DND-41 (cell line): ENCODE data around the gene XYLT1.

Source experiments
- ATAC-seq: fragments of 200-7000 bp; cut with Tn5 transposase; 3 replicates; pipeline ENCODE4 v1.9.1; 2021; ENCODE audit warnings: low read depth; ENCODE audit not compliant: insufficient read depth
- DNase-seq: peaks from one replicate; pipeline ENCODE4 v3.0.0-alpha.2; 2020
- H2AFZ ChIP-seq: 2 replicates; pipeline ENCODE4 v1.6.0; 2012; ENCODE audit warnings: low read depth, low read length
- H3K27ac ChIP-seq: 2 replicates; pipeline ENCODE4 v1.5.1; 2012; ENCODE audit warnings: low read length, inconsistent platforms
- H3K27me3 ChIP-seq: fragments of 200-600 bp; sonication (generic); 2 replicates; pipeline ENCODE4 v1.6.0; 2012; ENCODE audit warnings: low read length, mild to moderate bottlenecking, inconsistent platforms; ENCODE audit not compliant: insufficient read depth, poor library complexity
- H3K36me3 ChIP-seq: 2 replicates; pipeline ENCODE4 v1.5.1; 2012; ENCODE audit warnings: low read length, inconsistent platforms; ENCODE audit not compliant: insufficient read depth
- H3K4me1 ChIP-seq: 2 replicates; pipeline ENCODE4 v1.5.1; 2012; ENCODE audit warnings: mild to moderate bottlenecking, low read length; ENCODE audit not compliant: insufficient read depth
- H3K4me2 ChIP-seq: 2 replicates; pipeline ENCODE4 v1.6.0; 2012; ENCODE audit warnings: mild to moderate bottlenecking, moderate library complexity, low read length, inconsistent platforms; ENCODE audit not compliant: insufficient read depth
- H3K4me3 ChIP-seq, 2 experiments: fragments of 200-600 bp in 1 of 2; shearing (Covaris generic) in 1 of 2; 2 replicates each; pipeline ENCODE4 v1.5.1; 2012 to 2016; ENCODE audit warnings: inconsistent platforms in 2 of 2, low read length in 2 of 2, mild to moderate bottlenecking in 2 of 2, low read depth in 1 of 2, moderate library complexity in 1 of 2
- H3K79me2 ChIP-seq: 2 replicates; pipeline ENCODE4 v1.6.0; 2012; ENCODE audit warnings: low read length, inconsistent platforms; ENCODE audit not compliant: insufficient read depth
- H3K9ac ChIP-seq: 2 replicates; pipeline ENCODE4 v1.6.0; 2012; ENCODE audit warnings: low read depth, mild to moderate bottlenecking, inconsistent platforms, low read length, moderate library complexity
- H3K9me3 ChIP-seq: 2 replicates; pipeline ENCODE4 v1.5.1; 2012; ENCODE audit warnings: low read length, moderate library complexity, mild to moderate bottlenecking, inconsistent platforms; ENCODE audit not compliant: insufficient read depth, severe bottlenecking
- H4K20me1 ChIP-seq: 2 replicates; pipeline ENCODE4 v1.6.0; 2012; ENCODE audit warnings: low read length; ENCODE audit not compliant: insufficient read depth
- EZH2 ChIP-seq: IDR thresholded peaks from 3 replicates; pipeline ENCODE4 v1.6.1; 2012; ENCODE audit warnings: borderline replicate concordance, low read depth, mild to moderate bottlenecking, moderate library complexity, low read length, inconsistent platforms; ENCODE audit not compliant: severe bottlenecking
- TF ChIP-seq, protein P1 (sequence below): IDR thresholded peaks from 2 replicates; pipeline ENCODE4 v1.5.1; 2012; ENCODE audit warnings: borderline replicate concordance, low read length, moderate library complexity, mild to moderate bottlenecking; ENCODE audit not compliant: poor library complexity, severe bottlenecking; ENCODE audit errors: extremely low read depth

XYLT1 gene

DNA sequence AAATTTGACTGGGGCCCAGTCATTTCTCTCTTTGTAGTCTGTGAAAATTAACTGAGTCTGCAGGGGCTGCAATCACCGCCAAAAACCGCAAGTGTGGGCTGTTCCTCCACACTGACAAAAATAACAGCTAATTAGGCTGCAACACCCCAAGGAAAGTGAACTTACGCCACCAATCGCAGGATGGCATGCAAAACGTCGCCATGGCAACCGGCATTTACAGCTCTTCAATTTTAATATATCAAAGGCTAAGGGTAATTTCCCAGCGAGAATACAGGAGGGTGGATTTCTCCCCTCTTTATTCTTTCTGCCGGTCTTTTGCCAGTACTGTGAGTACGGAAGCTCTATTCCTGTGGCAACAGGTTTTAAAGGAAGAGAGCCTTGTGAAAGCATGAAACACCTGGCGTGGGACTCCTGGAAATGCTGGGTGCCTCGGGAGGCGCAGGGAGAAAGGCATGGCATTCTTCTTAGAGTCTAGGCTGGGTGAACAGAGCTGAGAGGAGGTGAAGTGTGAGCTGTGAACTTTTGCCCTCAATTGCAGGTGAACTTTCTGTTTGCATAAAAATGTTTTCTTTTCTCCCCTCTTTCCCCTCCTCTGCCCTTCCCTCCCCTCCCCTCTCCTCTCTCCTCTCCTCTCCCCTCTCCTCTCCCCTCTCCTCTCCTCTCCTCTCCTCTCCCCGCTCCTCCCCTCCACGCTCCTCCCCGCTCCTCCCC lies 399.7 kb downstream of the XYLT1 start:
- H3K27ac ChIP-seq = no peak overlapping the region
- no peak overlapping the region for H2AFZ ChIP-seq
- DNase-seq = peak; percentile 7

DNA sequence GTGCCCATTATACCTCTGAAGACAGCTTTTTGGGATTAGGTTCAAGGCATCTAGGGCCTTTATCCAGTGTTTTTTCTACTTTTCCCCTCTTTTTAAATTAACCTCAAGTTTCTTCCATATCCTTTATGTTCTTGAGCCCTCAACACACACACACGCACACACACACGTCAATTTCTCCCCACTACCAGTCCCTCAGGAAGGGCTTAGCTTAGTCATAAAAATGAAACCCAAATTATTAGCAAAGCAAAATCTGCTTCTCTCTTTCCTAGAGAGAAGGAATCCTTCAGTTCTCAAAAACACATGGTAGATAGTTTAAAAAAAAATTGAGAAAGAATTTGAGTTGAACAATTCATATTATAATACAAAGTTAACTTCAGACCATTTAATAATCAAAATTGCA lies 401.1 kb downstream of the XYLT1 start:
- Histone ChIP-seq H3K27ac (no peak overlapping the region), H3K79me2 (no peaks in the 10 kb centered on the region), H3K4me2 (no peak overlapping the region), H2AFZ (no peak overlapping the region), H4K20me1 (no peaks in the 10 kb centered on the region), H3K4me1 (no peaks in the 10 kb centered on the region), H3K9me3 (no peaks in the 10 kb centered on the region), H3K27me3 (no peaks in the 10 kb centered on the region), H3K9ac (no peak overlapping the region), H3K36me3 (no peaks in the 10 kb centered on the region), H3K4me3 (no peak overlapping the region)
- TF ChIP-seq, protein P1, sequence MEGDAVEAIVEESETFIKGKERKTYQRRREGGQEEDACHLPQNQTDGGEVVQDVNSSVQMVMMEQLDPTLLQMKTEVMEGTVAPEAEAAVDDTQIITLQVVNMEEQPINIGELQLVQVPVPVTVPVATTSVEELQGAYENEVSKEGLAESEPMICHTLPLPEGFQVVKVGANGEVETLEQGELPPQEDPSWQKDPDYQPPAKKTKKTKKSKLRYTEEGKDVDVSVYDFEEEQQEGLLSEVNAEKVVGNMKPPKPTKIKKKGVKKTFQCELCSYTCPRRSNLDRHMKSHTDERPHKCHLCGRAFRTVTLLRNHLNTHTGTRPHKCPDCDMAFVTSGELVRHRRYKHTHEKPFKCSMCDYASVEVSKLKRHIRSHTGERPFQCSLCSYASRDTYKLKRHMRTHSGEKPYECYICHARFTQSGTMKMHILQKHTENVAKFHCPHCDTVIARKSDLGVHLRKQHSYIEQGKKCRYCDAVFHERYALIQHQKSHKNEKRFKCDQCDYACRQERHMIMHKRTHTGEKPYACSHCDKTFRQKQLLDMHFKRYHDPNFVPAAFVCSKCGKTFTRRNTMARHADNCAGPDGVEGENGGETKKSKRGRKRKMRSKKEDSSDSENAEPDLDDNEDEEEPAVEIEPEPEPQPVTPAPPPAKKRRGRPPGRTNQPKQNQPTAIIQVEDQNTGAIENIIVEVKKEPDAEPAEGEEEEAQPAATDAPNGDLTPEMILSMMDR = no peak
- TF ChIP-seq EZH2 = no peak
- no peak for DNase-seq
- ATAC-seq = no peak

More for the DNA sequence above, 399.7 kb downstream of the XYLT1 start:
- H3K9ac ChIP-seq = no peak overlapping the region
- no peaks in the 10 kb centered on the region for H3K27me3 ChIP-seq
- H3K4me3 ChIP-seq = no peak overlapping the region
- no peaks in the 10 kb centered on the region for H4K20me1 ChIP-seq
- ATAC-seq = no peak
- H3K36me3 ChIP-seq = no peaks in the 10 kb centered on the region
- no peaks in the 10 kb centered on the region for H3K9me3 ChIP-seq
- H3K79me2 ChIP-seq = no peaks in the 10 kb centered on the region
- TF ChIP-seq EZH2 = no peak
- TF ChIP-seq, protein P1 = no peak
- no peaks in the 10 kb centered on the region for H3K4me1 ChIP-seq
- no peak overlapping the region for H3K4me2 ChIP-seq

DNA sequence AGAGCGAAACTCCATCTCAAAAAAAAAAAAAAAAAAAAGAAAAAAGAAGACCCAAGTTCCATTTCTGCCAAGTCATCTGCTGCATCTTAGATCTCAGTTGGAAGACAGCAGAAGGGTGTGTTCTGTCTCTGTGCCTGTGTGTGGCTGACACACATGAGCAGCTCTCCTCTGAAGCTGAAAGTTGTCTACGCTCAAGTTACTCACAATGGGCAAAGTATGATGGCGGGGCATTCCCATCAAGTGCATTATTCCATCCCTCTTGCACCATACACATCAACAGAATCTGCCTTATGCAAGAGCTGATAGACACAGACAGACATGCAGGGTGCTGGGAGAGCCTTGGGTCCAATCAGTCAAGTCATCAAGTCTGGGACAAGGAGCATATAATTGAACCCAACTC lies 402.2 kb downstream of the XYLT1 start:
- H3K9me3 ChIP-seq = no peaks in the 10 kb centered on the region
- H3K36me3 ChIP-seq = no peaks in the 10 kb centered on the region
- no peaks in the 10 kb centered on the region for H3K4me1 ChIP-seq
- no peaks in the 10 kb centered on the region for H4K20me1 ChIP-seq
- no peaks in the 10 kb centered on the region for H3K79me2 ChIP-seq
- ATAC-seq = no peak
- H3K9ac ChIP-seq = no peak overlapping the region
- H3K27ac ChIP-seq = no peak overlapping the region
- H3K4me3 ChIP-seq = no peak overlapping the region
- H3K27me3 ChIP-seq = no peaks in the 10 kb centered on the region
- no peak overlapping the region for H2AFZ ChIP-seq
- no peak overlapping the region for H3K4me2 ChIP-seq
- DNase-seq = no peak
- TF ChIP-seq, protein P1 = no peak
- no peak for TF ChIP-seq EZH2
